Naive thymus-derived CD4-positive, alpha-beta T cell (primary cell): Measurements from ENCODE around the gene MAP2K5. TPM values are rescaled to one million over a fixed set of nuclear protein-coding genes. Genes with fewer than 3 reads are reported as not detected.

ENCODE experiments used
- ATAC-seq: fragments of 150-1000 bp; cut with Tn5 transposase; 2 replicates; pipeline ENCODE4 v1.10.0; 2021; ENCODE audit warnings: mild to moderate bottlenecking, moderate library complexity
- CTCF ChIA-PET: fragments of 350-600 bp; sonication (Branson Sonifier 250); formaldehyde crosslinking; loops from one replicate; lab custom pipeline; 2021; ENCODE audit warnings: antibody characterized with exemption; lab: Charles Lee
- POLR2A ChIA-PET: fragments of 350-600 bp; sonication (Branson Sonifier 250); formaldehyde crosslinking; loops from one replicate; lab custom pipeline; 2021; ENCODE audit warnings: antibody characterized with exemption, inconsistent platforms; lab: Charles Lee
- DNase-seq, 9 donors: peaks; one replicate each; pipeline versions ENCODE4 v3.0.0 to v3.0.0-alpha.2; 2020 to 2022; ENCODE audit warnings: mixed read lengths in 1 of 9
- H3K27ac ChIP-seq: one replicate; pipeline ENCODE4 v1.7.0; 2013; ENCODE audit warnings: mild to moderate bottlenecking, low read depth, low read length, moderate library complexity
- H3K27me3 ChIP-seq, 2 donors: one replicate each; pipeline ENCODE4 v1.7.0; 2013; ENCODE audit warnings: low read length in 2 of 2, mild to moderate bottlenecking in 2 of 2, moderate library complexity in 2 of 2; ENCODE audit not compliant: control insufficient read depth in 2 of 2, insufficient read depth in 2 of 2
- H3K36me3 ChIP-seq, 3 experiments: 1 replicate in 2 of 3; 2 replicates in 1 of 3; pipeline ENCODE4 v1.7.0; 2013; ENCODE audit warnings: low read length in 3 of 3, mild to moderate bottlenecking in 3 of 3, moderate library complexity in 1 of 3; ENCODE audit not compliant: insufficient read depth in 3 of 3, control insufficient read depth in 2 of 3
- H3K4me1 ChIP-seq, 2 donors: one replicate each; pipeline ENCODE4 v1.7.0; 2013; ENCODE audit warnings: low read length in 2 of 2, mild to moderate bottlenecking in 2 of 2, moderate library complexity in 1 of 2; ENCODE audit not compliant: control insufficient read depth in 2 of 2, insufficient read depth in 2 of 2
- H3K4me3 ChIP-seq: 2 replicates; pipeline ENCODE4 v1.7.0; 2013; ENCODE audit warnings: mild to moderate bottlenecking, low read length
- H3K9me3 ChIP-seq, 3 experiments: 1 replicate in 2 of 3; 2 replicates in 1 of 3; pipeline ENCODE4 v1.7.0; 2013; ENCODE audit warnings: low read length in 3 of 3; ENCODE audit not compliant: control insufficient read depth in 2 of 3
- H3K27ac Mint-ChIP-seq, 9 donors: one replicate each; pipeline ENCODE4 v1.8.0; 2020 to 2022; ENCODE audit warnings: mixed read lengths in 9 of 9, mild to moderate bottlenecking in 8 of 9, moderate library complexity in 5 of 9, inconsistent platforms in 2 of 9
- H3K27me3 Mint-ChIP-seq, 5 donors: one replicate each; pipeline ENCODE4 v1.8.0; 2021 to 2022; ENCODE audit warnings: mixed read lengths in 5 of 5, mild to moderate bottlenecking in 1 of 5
- H3K36me3 Mint-ChIP-seq, 5 donors: one replicate each; pipeline ENCODE4 v1.8.0; 2020 to 2022; ENCODE audit warnings: mixed read lengths in 5 of 5, mild to moderate bottlenecking in 3 of 5, inconsistent platforms in 1 of 5
- H3K4me1 Mint-ChIP-seq, 7 donors: one replicate each; pipeline ENCODE4 v1.8.0; 2020 to 2022; ENCODE audit warnings: mixed read lengths in 7 of 7, mild to moderate bottlenecking in 3 of 7, inconsistent platforms in 1 of 7
- H3K4me3 Mint-ChIP-seq, 10 donors: one replicate each; pipeline ENCODE4 v1.8.0; 2020 to 2022; ENCODE audit warnings: mild to moderate bottlenecking in 10 of 10, mixed read lengths in 10 of 10, moderate library complexity in 6 of 10, inconsistent platforms in 2 of 10
- H3K9me3 Mint-ChIP-seq, 11 donors: one replicate each; pipeline ENCODE4 v1.8.0; 2020 to 2022; ENCODE audit warnings: mixed read lengths in 11 of 11, mild to moderate bottlenecking in 4 of 11, inconsistent platforms in 1 of 11, moderate library complexity in 1 of 11
- intact Hi-C, 2 donors: fragments of 100-400 bp; cut with micrococcal nuclease; formaldehyde crosslinking; loops; one replicate each; pipeline ENCODE4 v1.15.1; 2023
- polyA plus RNA-seq, 2 donors: library from polyadenylated mRNA; unstranded; fragments of 300-500 nt; fragmentation: Illumina TruSeq; gene quantifications; one replicate each; pipeline ENCODE4 v1.2.3, GENCODE V29; 2021
- total RNA-seq, 6 experiments: library from RNA in 5 of 6; stranded (reverse) in 5 of 6; gene quantifications; 1 replicate in 5 of 6; 2 replicates in 1 of 6; pipeline ENCODE4 v1.2.3 and lab custom pipeline; 2021 to 2026

MAP2K5 gene
- total and polyA plus RNA-seq, 7 experiments from 2014 or later: 22.7 to 43.4 (median 33.9) TPM

GRCh38 chr15:67736810-67737209 is 194.3 kb downstream of the MAP2K5 start:
- ATAC-seq: no peak
- CTCF ChIA-PET: no interaction called here
- no peak for DNase-seq
- Mint-ChIP-seq H3K27me3 (no peaks in the 10 kb centered on the region), H3K9me3 (no peaks in the 10 kb centered on the region), H3K36me3 (peaks cover 0 to 12% (median 0%) of the 10 kb centered on the region in 5 donors), H3K27ac (peak overlapping the region in 1 of 9 donors; percentile 40), H3K4me3 (no peak overlapping the region), H3K4me1 (peaks cover 16 to 49% (median 32%) of the 10 kb centered on the region in 7 donors)
- intact Hi-C loops: no loop called here
- Histone ChIP-seq H3K4me1 (peaks cover 0 to 15% of the 10 kb centered on the region in 2 donors), H3K36me3 (no peaks in the 10 kb centered on the region), H3K9me3 (no peaks in the 10 kb centered on the region), H3K4me3 (no peak overlapping the region), H3K27ac (no peak overlapping the region), H3K27me3 (no peaks in the 10 kb centered on the region)
- POLR2A ChIA-PET: interaction anchor here (0.5 to 1.1 kb wide), 2 partner anchors 21 to 30 kb away, joined by 3 read pairs; no protein-coding TSS in a partner anchor

GRCh38 chr15:67738056-67738455 is 195.6 kb downstream of the MAP2K5 start:
- H3K36me3 Mint-ChIP-seq: peaks cover 0 to 12% (median 0%) of the 10 kb centered on the region in 5 donors
- peaks cover 0 to 16% of the 10 kb centered on the region in 2 donors for H3K4me1 ChIP-seq
- H3K4me3 ChIP-seq: no peak overlapping the region
- no peak overlapping the region for H3K4me3 Mint-ChIP-seq
- no peak overlapping the region for H3K27ac ChIP-seq
- no peaks in the 10 kb centered on the region for H3K9me3 Mint-ChIP-seq
- H3K36me3 ChIP-seq: no peaks in the 10 kb centered on the region
- intact Hi-C loops: no loop called here
- DNase-seq (no peak), ATAC-seq (no peak)
- H3K27ac Mint-ChIP-seq: no peak overlapping the region
- peaks cover 18 to 60% (median 45%) of the 10 kb centered on the region in 7 donors for H3K4me1 Mint-ChIP-seq
- no peaks in the 10 kb centered on the region for H3K27me3 Mint-ChIP-seq
- CTCF ChIA-PET: interaction anchor here (0.6 kb wide), 1 partner anchor 92 kb away, joined by 3 read pairs; no protein-coding TSS in a partner anchor
- POLR2A ChIA-PET: no interaction called here
- no peaks in the 10 kb centered on the region for H3K9me3 ChIP-seq
- no peaks in the 10 kb centered on the region for H3K27me3 ChIP-seq

GRCh38 chr15:67740405-67740804 is 197.9 kb downstream of the MAP2K5 start:
- Mint-ChIP-seq H3K27me3 (no peaks in the 10 kb centered on the region), H3K4me3 (no peak overlapping the region), H3K27ac (no peak overlapping the region), H3K9me3 (no peaks in the 10 kb centered on the region), H3K36me3 (peaks cover 0 to 12% (median 0%) of the 10 kb centered on the region in 5 donors), H3K4me1 (peaks cover 28 to 76% (median 62%) of the 10 kb centered on the region in 7 donors)
- Histone ChIP-seq H3K36me3 (no peaks in the 10 kb centered on the region), H3K4me1 (peaks cover 0 to 33% of the 10 kb centered on the region in 2 donors), H3K4me3 (no peak overlapping the region), H3K9me3 (no peaks in the 10 kb centered on the region), H3K27ac (no peak overlapping the region), H3K27me3 (no peaks in the 10 kb centered on the region)
- ATAC-seq: no peak
- ChIA-PET CTCF (no interaction called here), POLR2A (no interaction called here)
- no peak for DNase-seq
- intact Hi-C loops: loop anchor here in 1 of 2 donors (10.0 kb wide), 1 partner anchor 116 kb away; no protein-coding TSS in a partner anchor

GRCh38 chr15:67741308-67741707 is 198.8 kb downstream of the MAP2K5 start:
- Histone ChIP-seq H3K9me3 (no peaks in the 10 kb centered on the region), H3K4me3 (no peak overlapping the region), H3K27me3 (no peaks in the 10 kb centered on the region), H3K27ac (no peak overlapping the region), H3K36me3 (no peaks in the 10 kb centered on the region), H3K4me1 (peaks cover 0 to 32% of the 10 kb centered on the region in 2 donors)
- CTCF ChIA-PET: interaction anchor here (0.6 kb wide), 1 partner anchor 9 kb away, joined by 3 read pairs; no protein-coding TSS in a partner anchor
- Mint-ChIP-seq H3K27me3 (no peaks in the 10 kb centered on the region), H3K36me3 (peaks cover 0 to 12% (median 0%) of the 10 kb centered on the region in 5 donors), H3K4me3 (peak overlapping the region in 4 of 10 donors; percentile 4 to 49 (median 24)), H3K4me1 (peaks cover 30 to 76% (median 63%) of the 10 kb centered on the region in 7 donors), H3K27ac (peak overlapping the region in 5 of 9 donors; percentile 5 to 82 (median 12)), H3K9me3 (no peaks in the 10 kb centered on the region)
- no peak for DNase-seq
- intact Hi-C loops: loop anchor here in 1 of 2 donors (10.0 kb wide), 1 partner anchor 117 kb away; no protein-coding TSS in a partner anchor
- POLR2A ChIA-PET: no interaction called here
- ATAC-seq: no peak

GRCh38 chr15:67743558-67743957 is 201.1 kb downstream of the MAP2K5 start:
- no peak for DNase-seq
- Histone ChIP-seq H3K27ac (peak overlapping the region; percentile 61), H3K36me3 (no peaks in the 10 kb centered on the region), H3K9me3 (no peaks in the 10 kb centered on the region), H3K4me3 (no peak overlapping the region), H3K27me3 (no peaks in the 10 kb centered on the region), H3K4me1 (peaks cover 3 to 45% of the 10 kb centered on the region in 2 donors)
- peaks cover 36 to 85% (median 63%) of the 10 kb centered on the region in 7 donors for H3K4me1 Mint-ChIP-seq
- CTCF ChIA-PET: interaction anchor here (0.8 kb wide), 1 partner anchor 46 kb away, joined by 3 read pairs; no protein-coding TSS in a partner anchor
- H3K4me3 Mint-ChIP-seq: peak overlapping the region in 8 of 10 donors; percentile 3 to 73 (median 66)
- intact Hi-C loops: loop anchor here in 1 of 2 donors (10.0 kb wide), 1 partner anchor 119 kb away; no protein-coding TSS in a partner anchor
- H3K27me3 Mint-ChIP-seq: no peaks in the 10 kb centered on the region
- H3K27ac Mint-ChIP-seq: peak overlapping the region in 8 of 9 donors; percentile 68 to 92 (median 84)
- no peaks in the 10 kb centered on the region for H3K9me3 Mint-ChIP-seq
- POLR2A ChIA-PET: no interaction called here
- no peak for ATAC-seq
- H3K36me3 Mint-ChIP-seq: peaks cover 0 to 10% (median 0%) of the 10 kb centered on the region in 5 donors

- H3K4me1 ChIP-seq: peaks cover 3 to 45% of the 10 kb centered on the region in 2 donors
- H3K27me3 ChIP-seq: no peaks in the 10 kb centered on the region
- Mint-ChIP-seq H3K9me3 (no peaks in the 10 kb centered on the region), H3K27ac (peak overlapping the region; percentile 44 to 92 (median 76)), H3K4me1 (peaks cover 36 to 90% (median 63%) of the 10 kb centered on the region in 7 donors), H3K4me3 (peak overlapping the region; percentile 0 to 79 (median 62)), H3K27me3 (no peaks in the 10 kb centered on the region), H3K36me3 (peaks cover 0 to 10% (median 0%) of the 10 kb centered on the region in 5 donors)
- no peaks in the 10 kb centered on the region for H3K9me3 ChIP-seq
- intact Hi-C loops: loop anchor here (2.0 to 10.0 kb wide), 2 partner anchors 18 to 120 kb away; no protein-coding TSS in a partner anchor
- no peak for DNase-seq
- ATAC-seq: no peak
- peak overlapping the region; percentile 35 for H3K4me3 ChIP-seq
- H3K27ac ChIP-seq: peak overlapping the region; percentile 61
- POLR2A ChIA-PET: interaction anchor here (0.7 kb wide), 1 partner anchor 14 kb away, joined by 4 read pairs; no protein-coding TSS in a partner anchor
- no peaks in the 10 kb centered on the region for H3K36me3 ChIP-seq
- CTCF ChIA-PET: no interaction called here
These were observed 202.0 kb downstream of the MAP2K5 start for GRCh38 chr15:67744331-67745072.
